Nephron (organoid): ENCODE measurements around the gene ADCYAP1R1.

ENCODE experiments used
- H3K27ac Mint-ChIP-seq, 3 experiments: 2 replicates each; pipeline ENCODE4 v1.8.0; 2020; ENCODE audit warnings: mixed read lengths in 3 of 3, mild to moderate bottlenecking in 2 of 3, moderate library complexity in 1 of 3
- H3K27me3 Mint-ChIP-seq: 2 replicates; pipeline ENCODE4 v1.8.0; 2021; ENCODE audit warnings: low read depth, mild to moderate bottlenecking, moderate library complexity, mixed read lengths
- H3K36me3 Mint-ChIP-seq: 2 replicates; pipeline ENCODE4 v1.8.0; 2020; ENCODE audit warnings: low read depth, mixed read lengths
- H3K4me1 Mint-ChIP-seq: 2 replicates; pipeline ENCODE4 v1.8.0; 2020; ENCODE audit warnings: mixed read lengths
- H3K4me3 Mint-ChIP-seq, 3 experiments: 2 replicates each; pipeline ENCODE4 v1.8.0; 2020; ENCODE audit warnings: mild to moderate bottlenecking in 3 of 3, mixed read lengths in 3 of 3, moderate library complexity in 2 of 3
- H3K9me3 Mint-ChIP-seq: 2 replicates; pipeline ENCODE4 v1.8.0; 2020; ENCODE audit warnings: mixed read lengths
- CTCF ChIP-seq, 3 experiments: fragments of 200-600 bp; sonication (generic); IDR thresholded peaks; one replicate each; pipeline ENCODE4 v1.5.0; 2021; ENCODE audit warnings: antibody characterized with exemption in 3 of 3; ENCODE audit not compliant: unreplicated experiment in 3 of 3

Gene ADCYAP1R1

GRCh38 chr7:31126976-31127375 lies 74.9 kb downstream of the ADCYAP1R1 start:
- TF ChIP-seq CTCF (IDR thresholded peaks at IDR 0.05; ENCODE audit: unreplicated experiment in 3 of 3), result peak; percentile 55 to 63 (median 56)
- no peaks in the 10 kb centered on the region for H3K9me3 Mint-ChIP-seq
- no peaks in the 10 kb centered on the region for H3K36me3 Mint-ChIP-seq
- H3K4me1 Mint-ChIP-seq, result peaks cover 6% of the 10 kb centered on the region
- H3K27ac Mint-ChIP-seq, result no peak overlapping the region
- H3K4me3 Mint-ChIP-seq, result no peak overlapping the region
- peaks cover 23% of the 10 kb centered on the region for H3K27me3 Mint-ChIP-seq

GRCh38 chr7:31129067-31129466 lies 77.0 kb downstream of the ADCYAP1R1 start:
- H3K9me3 Mint-ChIP-seq, result no peaks in the 10 kb centered on the region
- H3K27me3 Mint-ChIP-seq, result peaks cover 11% of the 10 kb centered on the region
- H3K36me3 Mint-ChIP-seq, result no peaks in the 10 kb centered on the region
- no peak for TF ChIP-seq CTCF (IDR thresholded peaks at IDR 0.05; ENCODE audit: unreplicated experiment in 3 of 3)
- H3K4me3 Mint-ChIP-seq, result no peak overlapping the region
- H3K27ac Mint-ChIP-seq, result no peak overlapping the region
- no peaks in the 10 kb centered on the region for H3K4me1 Mint-ChIP-seq

GRCh38 chr7:31133497-31133896 lies 81.4 kb downstream of the ADCYAP1R1 start:
- Mint-ChIP-seq H3K9me3 (no peaks in the 10 kb centered on the region), H3K4me1 (no peaks in the 10 kb centered on the region), H3K27me3 (peaks cover 12% of the 10 kb centered on the region), H3K4me3 (no peak overlapping the region), H3K36me3 (no peaks in the 10 kb centered on the region), H3K27ac (no peak overlapping the region)
- TF ChIP-seq CTCF (IDR thresholded peaks at IDR 0.05; ENCODE audit: unreplicated experiment in 3 of 3), result no peak

- H3K36me3 Mint-ChIP-seq, result no peaks in the 10 kb centered on the region
- H3K27ac Mint-ChIP-seq, result no peak overlapping the region
- TF ChIP-seq CTCF (IDR thresholded peaks at IDR 0.05; ENCODE audit: unreplicated experiment in 3 of 3), result peak; percentile 76 to 79 (median 78)
- H3K9me3 Mint-ChIP-seq, result no peaks in the 10 kb centered on the region
- no peak overlapping the region for H3K4me3 Mint-ChIP-seq
- H3K27me3 Mint-ChIP-seq, result peaks cover 12% of the 10 kb centered on the region
- no peaks in the 10 kb centered on the region for H3K4me1 Mint-ChIP-seq
Observed at GRCh38 chr7:31134246-31135188, 82.4 kb downstream of the ADCYAP1R1 start.

- Mint-ChIP-seq H3K9me3 (no peaks in the 10 kb centered on the region), H3K27ac (no peak overlapping the region), H3K27me3 (peaks cover 12% of the 10 kb centered on the region), H3K4me1 (no peaks in the 10 kb centered on the region), H3K36me3 (no peaks in the 10 kb centered on the region), H3K4me3 (no peak overlapping the region)
- no peak for TF ChIP-seq CTCF (IDR thresholded peaks at IDR 0.05; ENCODE audit: unreplicated experiment in 3 of 3)
Observed at GRCh38 chr7:31137234-31137633, 85.1 kb downstream of the ADCYAP1R1 start.

GRCh38 chr7:31145339-31145738 lies 93.2 kb downstream of the ADCYAP1R1 start:
- Mint-ChIP-seq H3K4me3 (no peak overlapping the region), H3K9me3 (peaks cover 7% of the 10 kb centered on the region)
- TF ChIP-seq CTCF (IDR thresholded peaks at IDR 0.05; ENCODE audit: unreplicated experiment in 3 of 3), result no peak

More at GRCh38 chr7:31145339-31145738, 93.2 kb downstream of the ADCYAP1R1 start:
- no peaks in the 10 kb centered on the region for H3K36me3 Mint-ChIP-seq
- no peaks in the 10 kb centered on the region for H3K4me1 Mint-ChIP-seq
- H3K27ac Mint-ChIP-seq, result no peak overlapping the region
- H3K27me3 Mint-ChIP-seq, result peaks cover 23% of the 10 kb centered on the region
